HEK293 (cell line): ENCODE data around the gene GALR2.

ENCODE experiments used
- CTCF ChIA-PET: fragments of 350-600 bp; formaldehyde crosslinking; extraction: SDS; loops from one replicate; lab custom pipeline; 2021; ENCODE audit warnings: antibody characterized with exemption; lab: Yijun Ruan, JAX
- POLR2A ChIA-PET: fragments of 300-600 bp; formaldehyde crosslinking; extraction: SDS; loops from one replicate; lab custom pipeline; 2020; ENCODE audit warnings: antibody characterized with exemption, inconsistent platforms; lab: Yijun Ruan, JAX
- H3K27ac ChIP-seq: fragments of 200-500 bp; sonication (Bioruptor generic); 2 replicates; pipeline ENCODE4 v1.5.1; 2014; ENCODE audit warnings: low read depth, low read length, control low read depth, inconsistent platforms; ENCODE audit errors: extremely low read depth
- H3K36me3 ChIP-seq, 2 experiments: fragments of 200-500 bp in 1 of 2; sonication (Bioruptor generic) in 1 of 2; 1 replicate in 1 of 2; 2 replicates in 1 of 2; pipeline ENCODE4 v1.5.1; 2014 to 2017; ENCODE audit warnings: inconsistent platforms in 2 of 2, low read length in 2 of 2; ENCODE audit not compliant: control insufficient read depth in 2 of 2, insufficient read depth in 1 of 2
- H3K4me1 ChIP-seq: fragments of 200-500 bp; sonication (Bioruptor generic); 2 replicates; pipeline ENCODE4 v1.5.1; 2014; ENCODE audit warnings: mild to moderate bottlenecking, low read length, inconsistent platforms; ENCODE audit not compliant: control insufficient read depth, insufficient read depth
- H3K4me3 ChIP-seq: 2 replicates; pipeline ENCODE4 v1.5.1; 2011; ENCODE audit warnings: low read depth, mild to moderate bottlenecking, control low read depth, low read length, moderate library complexity
- H3K9me3 ChIP-seq: fragments of 200-500 bp; sonication (Bioruptor generic); 2 replicates; pipeline ENCODE4 v1.5.1; 2014; ENCODE audit warnings: low read depth, low read length, inconsistent platforms; ENCODE audit not compliant: control insufficient read depth, insufficient read depth
- ATF2 ChIP-seq: fragments of 450-650 bp; formaldehyde crosslinking; IDR thresholded peaks from 2 replicates; pipeline ENCODE4 v1.5.1; 2016; ENCODE audit warnings: missing biosample characterization, missing genetic modification characterization, low read depth
- ELK4 ChIP-seq: IDR thresholded peaks from 2 replicates; pipeline ENCODE4 v1.6.1; 2011; ENCODE audit warnings: mild to moderate bottlenecking, low read depth, low read length, borderline replicate concordance
- GLIS2 ChIP-seq: fragments of 450-650 bp; formaldehyde crosslinking; IDR thresholded peaks from 2 replicates; pipeline ENCODE4 v1.5.1; 2016; ENCODE audit warnings: missing biosample characterization, missing genetic modification characterization
- HIC1 ChIP-seq: fragments of 450-650 bp; formaldehyde crosslinking; IDR thresholded peaks from 2 replicates; pipeline ENCODE4 v1.5.1; 2016; ENCODE audit warnings: missing biosample characterization, missing genetic modification characterization
- PRDM4 ChIP-seq: fragments of 450-650 bp; formaldehyde crosslinking; IDR thresholded peaks from 2 replicates; pipeline ENCODE4 v1.5.1; 2017; ENCODE audit warnings: missing biosample characterization, missing genetic modification characterization
- REST ChIP-seq: fragments of 450-650 bp; formaldehyde crosslinking; IDR thresholded peaks from 2 replicates; pipeline ENCODE4 v1.5.1; 2016; ENCODE audit warnings: missing biosample characterization, missing genetic modification characterization
- ZBTB21 ChIP-seq: fragments of 450-650 bp; formaldehyde crosslinking; IDR thresholded peaks from 2 replicates; pipeline ENCODE4 v1.5.1; 2017; ENCODE audit warnings: missing biosample characterization, missing genetic modification characterization
- ZBTB6 ChIP-seq: fragments of 450-650 bp; formaldehyde crosslinking; IDR thresholded peaks from 2 replicates; pipeline ENCODE4 v1.5.1; 2017; ENCODE audit warnings: missing biosample characterization, missing genetic modification characterization
- ZFP41 ChIP-seq: fragments of 450-650 bp; formaldehyde crosslinking; IDR thresholded peaks from 2 replicates; pipeline ENCODE4 v1.5.1; 2016; ENCODE audit warnings: missing biosample characterization, missing genetic modification characterization, borderline replicate concordance
- ZNF114 ChIP-seq: fragments of 450-650 bp; formaldehyde crosslinking; IDR thresholded peaks from 2 replicates; pipeline ENCODE4 v1.5.0; 2017; ENCODE audit warnings: missing biosample characterization, missing genetic modification characterization
- ZNF350 ChIP-seq: fragments of 450-650 bp; formaldehyde crosslinking; IDR thresholded peaks from 2 replicates; pipeline ENCODE4 v1.5.0; 2017; ENCODE audit warnings: missing biosample characterization, mild to moderate bottlenecking, missing genetic modification characterization
- ZNF510 ChIP-seq: fragments of 450-650 bp; formaldehyde crosslinking; IDR thresholded peaks from 2 replicates; pipeline ENCODE4 v1.5.1; 2018; ENCODE audit warnings: mild to moderate bottlenecking, missing genetic modification characterization, missing biosample characterization; ENCODE audit not compliant: insufficient replicate concordance
- ZNF521 ChIP-seq: fragments of 450-650 bp; formaldehyde crosslinking; IDR thresholded peaks from 2 replicates; pipeline ENCODE4 v1.5.1; 2017; ENCODE audit warnings: missing biosample characterization, mild to moderate bottlenecking, missing genetic modification characterization
- ZNF530 ChIP-seq: fragments of 450-650 bp; formaldehyde crosslinking; IDR thresholded peaks from 2 replicates; pipeline ENCODE4 v1.5.1; 2016; ENCODE audit warnings: low read depth, missing biosample characterization, missing genetic modification characterization
- ZNF548 ChIP-seq: fragments of 450-650 bp; formaldehyde crosslinking; IDR thresholded peaks from 2 replicates; pipeline ENCODE4 v1.5.1; 2016; ENCODE audit warnings: missing biosample characterization, missing genetic modification characterization
- ZNF555 ChIP-seq: fragments of 450-650 bp; formaldehyde crosslinking; conservative IDR thresholded peaks from 2 replicates; pipeline ENCODE4 v1.5.1; 2017; ENCODE audit warnings: missing biosample characterization, mild to moderate bottlenecking, missing genetic modification characterization, inconsistent platforms
- ZNF645 ChIP-seq: fragments of 450-650 bp; formaldehyde crosslinking; IDR thresholded peaks from 2 replicates; pipeline ENCODE4; 2016; ENCODE audit warnings: missing biosample characterization, missing genetic modification characterization
- ZNF747 ChIP-seq: fragments of 450-650 bp; formaldehyde crosslinking; IDR thresholded peaks from 2 replicates; pipeline ENCODE4 v1.5.1; 2016; ENCODE audit warnings: missing biosample characterization, missing genetic modification characterization

The GALR2 gene

GRCh38 chr17:76071531-76072147, 2.9 kb upstream of the GALR2 start:
- TF ChIP-seq ZNF510 (tag by site-specific recombination), result no peak
- TF ChIP-seq ZNF114 (tag by site-specific recombination), result no peak
- no peak for TF ChIP-seq ZNF521 (tag by site-specific recombination)
- no peak for TF ChIP-seq ZNF645 (tag by site-specific recombination)
- TF ChIP-seq ZNF548 (tag by site-specific recombination), result 0 out of 2 replicates have a peak, but pooled peaks have one; percentile 26
- no peak for TF ChIP-seq ZFP41 (tag by site-specific recombination)
- TF ChIP-seq PRDM4 (tag by site-specific recombination), result 0 out of 2 replicates have a peak, but pooled peaks have one; percentile 9
- no peak for TF ChIP-seq ZNF530
- no peak for TF ChIP-seq ZNF350 (tag by site-specific recombination)
- TF ChIP-seq ZNF555, result no peak
- no peak for TF ChIP-seq ATF2 (tag by site-specific recombination)
- no peak for TF ChIP-seq GLIS2 (tag by site-specific recombination)
- POLR2A ChIA-PET, result interaction anchor here (0.8 to 2.4 kb wide), 16 partner anchors 8 to 208 kb away, joined by 3 to 15 read pairs (median 4); partner anchors contain the start of genes ACOX1, EXOC7 and TEN1
- Histone ChIP-seq H3K27ac (peak overlapping the region; percentile 83), H3K4me3 (peak overlapping the region; percentile 93), H3K9me3 (no peaks in the 10 kb centered on the region), H3K4me1 (peaks cover 11% of the 10 kb centered on the region), H3K36me3 (peaks cover 31 to 36% of the 10 kb centered on the region in 2 experiments)
- CTCF ChIA-PET, result interaction anchor here (0.5 to 3.3 kb wide), 4 partner anchors 10 to 236 kb away, joined by 3 to 19 read pairs (median 4); partner anchors contain the start of gene QRICH2

- Histone ChIP-seq H3K4me1 (peaks cover 11% of the 10 kb centered on the region), H3K4me3 (peak within 1 kb of the TSS; percentile 93), H3K27ac (peak within 1 kb of the TSS; percentile 83), H3K9me3 (no peaks in the 10 kb centered on the region), H3K36me3 (peaks cover 25 to 30% of the 10 kb centered on the region in 2 experiments)
- CTCF ChIA-PET, result interaction anchor here (0.5 to 3.3 kb wide), 4 partner anchors 11 to 236 kb away, joined by 3 to 19 read pairs (median 4); partner anchors contain the start of gene QRICH2
- POLR2A ChIA-PET, result interaction anchor here (0.5 to 2.4 kb wide), 16 partner anchors 9 to 207 kb away, joined by 3 to 15 read pairs (median 4); partner anchors contain the start of genes ACOX1, EXOC7 and TEN1
- TF ChIP-seq HIC1 (tag by site-specific recombination) (no peak), REST (tag by site-specific recombination) (peak; percentile 29), ZBTB6 (0 out of 2 replicates have a peak, but pooled peaks have one; percentile 12), ZNF747 (tag by site-specific recombination) (no peak), ELK4 (no peak), ZBTB21 (tag by site-specific recombination) (no peak)
Measured at GRCh38 chr17:76072148-76072858, 2.3 kb upstream of the GALR2 start, which contains the start of gene SRP68. SRP68 (minus strand) TSS chr17:76072517; CDS start chr17:76072491, 26 bp downstream.
